DMS53 treated with DMSO at 0.1 percent for 48 hours (cell line): Measurements from ENCODE around the gene PCBP2.
"Not testable (repeated sequence)": the region's sequence is repeated elsewhere in the genome, so short reads cannot be mapped to it uniquely, and the experiment has no call there.

Source experiments
- DNase-seq: peaks from one replicate; lab custom pipeline; 2025; ENCODE audit not compliant: unreplicated experiment; lab: John Stamatoyannopoulos, UW

The PCBP2 gene

GRCh38 chr12:53441040-53441833, 10.7 kb upstream of the PCBP2 start, which contains the start of gene PRR13:
Gene PRR13, plus strand, starts transcription at chr12:53441734. Its CDS starts 981 bp downstream, at chr12:53442715.
- peak; percentile 100 for DNase-seq

GRCh38 chr12:53443955-53444354, 7.9 kb upstream of the PCBP2 start:
- DNase-seq = no peak

GRCh38 chr12:53444593-53445325, 7.1 kb upstream of the PCBP2 start:
- not testable (repeated sequence) for DNase-seq

- DNase-seq = no peak
These were observed 966 bp upstream of the PCBP2 start for GRCh38 chr12:53450936-53451335.

GRCh38 chr12:53452159-53453077, 516 bp downstream of the PCBP2 start:
- peak; percentile 27 for DNase-seq

GRCh38 chr12:53453953-53454640, 2.2 kb downstream of the PCBP2 start:
- DNase-seq = no peak

GRCh38 chr12:53454707-53455106, 2.8 kb downstream of the PCBP2 start:
- DNase-seq = no peak

GRCh38 chr12:53456654-53457366, 4.9 kb downstream of the PCBP2 start:
- DNase-seq = no peak

- DNase-seq = no peak
These were observed 7.2 kb downstream of the PCBP2 start for GRCh38 chr12:53459097-53459496.

GRCh38 chr12:53461059-53461458, 9.2 kb downstream of the PCBP2 start:
- no peak for DNase-seq

- no peak for DNase-seq
These were observed 9.7 kb downstream of the PCBP2 start for GRCh38 chr12:53461591-53461990.

- no peak for DNase-seq
These were observed 11.0 kb downstream of the PCBP2 start for GRCh38 chr12:53462935-53463334.

- DNase-seq = no peak
These were observed 12.1 kb downstream of the PCBP2 start for GRCh38 chr12:53463802-53464560.

GRCh38 chr12:53464685-53465418, 12.9 kb downstream of the PCBP2 start:
- DNase-seq = no peak

- DNase-seq = no peak
These were observed 13.8 kb downstream of the PCBP2 start for GRCh38 chr12:53465679-53466078.

GRCh38 chr12:53466640-53467039, 14.7 kb downstream of the PCBP2 start:
- DNase-seq = no peak

GRCh38 chr12:53467082-53467481, 15.2 kb downstream of the PCBP2 start:
- no peak for DNase-seq

- DNase-seq = no peak
These were observed 16.0 kb downstream of the PCBP2 start for GRCh38 chr12:53467880-53468279.

GRCh38 chr12:53468282-53468681, 16.4 kb downstream of the PCBP2 start:
- no peak for DNase-seq
